HEK293 (cell line): Measurements from ENCODE around the gene MASP1.

Source experiments
- CTCF ChIA-PET: fragments of 350-600 bp; formaldehyde crosslinking; extraction: SDS; loops from one replicate; lab custom pipeline; 2021; ENCODE audit warnings: antibody characterized with exemption; lab: Yijun Ruan, JAX
- POLR2A ChIA-PET: fragments of 300-600 bp; formaldehyde crosslinking; extraction: SDS; loops from one replicate; lab custom pipeline; 2020; ENCODE audit warnings: antibody characterized with exemption, inconsistent platforms; lab: Yijun Ruan, JAX
- H3K27ac ChIP-seq: fragments of 200-500 bp; sonication (Bioruptor generic); 2 replicates; pipeline ENCODE4 v1.5.1; 2014; ENCODE audit warnings: low read depth, low read length, control low read depth, inconsistent platforms; ENCODE audit errors: extremely low read depth
- H3K36me3 ChIP-seq, 2 experiments: fragments of 200-500 bp in 1 of 2; sonication (Bioruptor generic) in 1 of 2; 1 replicate in 1 of 2; 2 replicates in 1 of 2; pipeline ENCODE4 v1.5.1; 2014 to 2017; ENCODE audit warnings: inconsistent platforms in 2 of 2, low read length in 2 of 2; ENCODE audit not compliant: control insufficient read depth in 2 of 2, insufficient read depth in 1 of 2
- H3K4me1 ChIP-seq: fragments of 200-500 bp; sonication (Bioruptor generic); 2 replicates; pipeline ENCODE4 v1.5.1; 2014; ENCODE audit warnings: mild to moderate bottlenecking, low read length, inconsistent platforms; ENCODE audit not compliant: control insufficient read depth, insufficient read depth
- H3K4me3 ChIP-seq: 2 replicates; pipeline ENCODE4 v1.5.1; 2011; ENCODE audit warnings: low read depth, mild to moderate bottlenecking, control low read depth, low read length, moderate library complexity
- H3K9me3 ChIP-seq: fragments of 200-500 bp; sonication (Bioruptor generic); 2 replicates; pipeline ENCODE4 v1.5.1; 2014; ENCODE audit warnings: low read depth, low read length, inconsistent platforms; ENCODE audit not compliant: control insufficient read depth, insufficient read depth
- FEZF1 ChIP-seq: fragments of 450-650 bp; formaldehyde crosslinking; IDR thresholded peaks from 2 replicates; pipeline ENCODE4 v1.5.1; 2016; ENCODE audit warnings: missing biosample characterization, missing genetic modification characterization
- RBAK ChIP-seq: fragments of 450-650 bp; formaldehyde crosslinking; IDR thresholded peaks from 2 replicates; pipeline ENCODE4 v1.5.1; 2016; ENCODE audit warnings: missing biosample characterization, missing genetic modification characterization
- SCRT2 ChIP-seq: fragments of 450-650 bp; formaldehyde crosslinking; IDR thresholded peaks from 2 replicates; pipeline ENCODE4 v1.5.1; 2016; ENCODE audit warnings: missing biosample characterization, missing genetic modification characterization
- WT1 ChIP-seq: fragments of 450-650 bp; formaldehyde crosslinking; IDR thresholded peaks from 2 replicates; pipeline ENCODE4 v1.5.1; 2016; ENCODE audit warnings: missing biosample characterization, missing genetic modification characterization
- ZBTB49 ChIP-seq: fragments of 450-650 bp; formaldehyde crosslinking; IDR thresholded peaks from 2 replicates; pipeline ENCODE4 v1.5.1; 2016; ENCODE audit warnings: missing biosample characterization, missing genetic modification characterization, low read depth
- ZNF114 ChIP-seq: fragments of 450-650 bp; formaldehyde crosslinking; IDR thresholded peaks from 2 replicates; pipeline ENCODE4 v1.5.0; 2017; ENCODE audit warnings: missing biosample characterization, missing genetic modification characterization
- ZNF132 ChIP-seq: fragments of 450-650 bp; formaldehyde crosslinking; IDR thresholded peaks from 2 replicates; pipeline ENCODE4 v1.5.1; 2017; ENCODE audit warnings: missing biosample characterization, missing genetic modification characterization, borderline replicate concordance
- ZNF292 ChIP-seq: fragments of 450-650 bp; formaldehyde crosslinking; IDR thresholded peaks from 2 replicates; pipeline ENCODE4 v1.5.1; 2016; ENCODE audit warnings: low read depth, missing biosample characterization, missing genetic modification characterization, borderline replicate concordance
- ZNF416 ChIP-seq: fragments of 450-650 bp; formaldehyde crosslinking; IDR thresholded peaks from 2 replicates; pipeline ENCODE4 v1.5.1; 2016; ENCODE audit warnings: missing biosample characterization, missing genetic modification characterization
- ZNF488 ChIP-seq: fragments of 450-650 bp; formaldehyde crosslinking; IDR thresholded peaks from 2 replicates; pipeline ENCODE4 v1.5.1; 2016; ENCODE audit warnings: missing biosample characterization, missing genetic modification characterization
- ZNF529 ChIP-seq: fragments of 450-650 bp; formaldehyde crosslinking; IDR thresholded peaks from 2 replicates; pipeline ENCODE4 v1.5.1; 2017; ENCODE audit warnings: missing genetic modification characterization, missing biosample characterization; ENCODE audit not compliant: insufficient replicate concordance
- ZNF571 ChIP-seq: fragments of 450-650 bp; formaldehyde crosslinking; IDR thresholded peaks from 2 replicates; pipeline ENCODE4 v1.5.0; 2017; ENCODE audit warnings: missing biosample characterization, missing genetic modification characterization
- ZNF624 ChIP-seq: fragments of 450-650 bp; formaldehyde crosslinking; IDR thresholded peaks from 2 replicates; pipeline ENCODE4 v1.5.1; 2017; ENCODE audit warnings: missing biosample characterization, missing genetic modification characterization
- ZNF654 ChIP-seq: fragments of 450-650 bp; formaldehyde crosslinking; IDR thresholded peaks from 2 replicates; pipeline ENCODE4 v1.5.1; 2016; ENCODE audit warnings: low read depth, missing biosample characterization, missing genetic modification characterization
- ZNF701 ChIP-seq: fragments of 450-650 bp; formaldehyde crosslinking; IDR thresholded peaks from 2 replicates; pipeline ENCODE4 v1.5.1; 2016; ENCODE audit warnings: missing biosample characterization, missing genetic modification characterization
- ZNF707 ChIP-seq: fragments of 450-650 bp; formaldehyde crosslinking; IDR thresholded peaks from 2 replicates; pipeline ENCODE4 v1.5.1; 2016; ENCODE audit warnings: missing biosample characterization, missing genetic modification characterization

The MASP1 gene

GRCh38 chr3:187296058-187296457, 4.5 kb upstream of the MASP1 start:
- TF ChIP-seq ZNF488 (no peak), ZNF132 (tag by site-specific recombination) (no peak), ZNF571 (no peak), ZNF114 (no peak), ZNF707 (tag by site-specific recombination) (no peak), RBAK (tag by site-specific recombination) (no peak), SCRT2 (no peak), FEZF1 (tag by site-specific recombination) (no peak), ZNF624 (tag by site-specific recombination) (no peak), ZBTB49 (tag by site-specific recombination) (no peak), ZNF292 (tag by site-specific recombination) (no peak), ZNF529 (tag by site-specific recombination) (no peak), ZNF416 (tag by site-specific recombination) (no peak), ZNF701 (tag by site-specific recombination) (no peak)
- H3K9me3 ChIP-seq = no peaks in the 10 kb centered on the region
- POLR2A ChIA-PET = no interaction called here
- no peak overlapping the region for H3K4me3 ChIP-seq
- no peaks in the 10 kb centered on the region for H3K36me3 ChIP-seq
- CTCF ChIA-PET = interaction anchor here (0.8 to 2.1 kb wide), 3 partner anchors 24 to 447 kb away, joined by 3 to 7 read pairs (median 4); no protein-coding TSS in a partner anchor
- no peak overlapping the region for H3K27ac ChIP-seq
- H3K4me1 ChIP-seq = no peaks in the 10 kb centered on the region

GRCh38 chr3:187295316-187296034, 3.9 kb upstream of the MASP1 start:
- no peaks in the 10 kb centered on the region for H3K4me1 ChIP-seq
- POLR2A ChIA-PET = no interaction called here
- TF ChIP-seq ZNF571 (no peak), ZNF654 (peak; percentile 14; the same call in 1 of the 2 replicates)
- CTCF ChIA-PET = interaction anchor here (0.7 to 2.1 kb wide), 8 partner anchors 10 to 446 kb away, joined by 3 to 7 read pairs (median 4); no protein-coding TSS in a partner anchor
- H3K27ac ChIP-seq = no peak overlapping the region
- no peaks in the 10 kb centered on the region for H3K9me3 ChIP-seq
- no peaks in the 10 kb centered on the region for H3K36me3 ChIP-seq
- H3K4me3 ChIP-seq = no peak overlapping the region

- CTCF ChIA-PET = interaction anchor here (0.5 to 1.1 kb wide), 5 partner anchors 15 to 416 kb away, joined by 3 to 5 read pairs (median 4); no protein-coding TSS in a partner anchor
- H3K36me3 ChIP-seq = no peaks in the 10 kb centered on the region
Measured at GRCh38 chr3:187293516-187294430, 2.2 kb upstream of the MASP1 start.

More at GRCh38 chr3:187293516-187294430, 2.2 kb upstream of the MASP1 start:
- Histone ChIP-seq H3K27ac (no peak overlapping the region), H3K9me3 (no peaks in the 10 kb centered on the region), H3K4me1 (no peaks in the 10 kb centered on the region), H3K4me3 (no peak overlapping the region)
- no peak for TF ChIP-seq WT1 (tag by site-specific recombination)
- POLR2A ChIA-PET = no interaction called here
